ENCODE results near the gene HNRNPUL1. TPM values are rescaled to one million over a fixed set of nuclear protein-coding genes. Genes with fewer than 3 reads are reported as not detected.

The HNRNPUL1 gene
- total and polyA plus RNA-seq, 9 of the 15 experiments (the other 6 are each of a cell fraction or from before 2014, with no cell fraction given) = 7.3 to 211 (median 85.0) TPM

GRCh38 chr19:41324921-41325639, 60.9 kb downstream of the HNRNPUL1 start (continued):
- TF ChIP-seq, protein P1, sequence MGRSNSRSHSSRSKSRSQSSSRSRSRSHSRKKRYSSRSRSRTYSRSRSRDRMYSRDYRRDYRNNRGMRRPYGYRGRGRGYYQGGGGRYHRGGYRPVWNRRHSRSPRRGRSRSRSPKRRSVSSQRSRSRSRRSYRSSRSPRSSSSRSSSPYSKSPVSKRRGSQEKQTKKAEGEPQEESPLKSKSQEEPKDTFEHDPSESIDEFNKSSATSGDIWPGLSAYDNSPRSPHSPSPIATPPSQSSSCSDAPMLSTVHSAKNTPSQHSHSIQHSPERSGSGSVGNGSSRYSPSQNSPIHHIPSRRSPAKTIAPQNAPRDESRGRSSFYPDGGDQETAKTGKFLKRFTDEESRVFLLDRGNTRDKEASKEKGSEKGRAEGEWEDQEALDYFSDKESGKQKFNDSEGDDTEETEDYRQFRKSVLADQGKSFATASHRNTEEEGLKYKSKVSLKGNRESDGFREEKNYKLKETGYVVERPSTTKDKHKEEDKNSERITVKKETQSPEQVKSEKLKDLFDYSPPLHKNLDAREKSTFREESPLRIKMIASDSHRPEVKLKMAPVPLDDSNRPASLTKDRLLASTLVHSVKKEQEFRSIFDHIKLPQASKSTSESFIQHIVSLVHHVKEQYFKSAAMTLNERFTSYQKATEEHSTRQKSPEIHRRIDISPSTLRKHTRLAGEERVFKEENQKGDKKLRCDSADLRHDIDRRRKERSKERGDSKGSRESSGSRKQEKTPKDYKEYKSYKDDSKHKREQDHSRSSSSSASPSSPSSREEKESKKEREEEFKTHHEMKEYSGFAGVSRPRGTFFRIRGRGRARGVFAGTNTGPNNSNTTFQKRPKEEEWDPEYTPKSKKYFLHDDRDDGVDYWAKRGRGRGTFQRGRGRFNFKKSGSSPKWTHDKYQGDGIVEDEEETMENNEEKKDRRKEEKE (IDR thresholded peaks at IDR 0.05; ENCODE audit: borderline replicate concordance in 1 of 2, control insufficient read depth in 1 of 2, low read depth in 2 of 2, low read length in 1 of 2) = no peak
- TF ChIP-seq CEBPZ (IDR thresholded peaks at IDR 0.05; ENCODE audit: borderline replicate concordance, low read depth, low read length) (no peak), HMG20A (CRISPR knock-in tag; conservative IDR thresholded peaks at IDR 0.05) (no peak), SUPT5H (IDR thresholded peaks at IDR 0.05) (peak; percentile 68), SRF (CRISPR knock-in tag; IDR thresholded peaks at IDR 0.05) (0 out of 4 replicates have a peak, but pooled peaks of 1 of the 2 experiments have one; percentile 20), HMGN3 (IDR thresholded peaks at IDR 0.05; ENCODE audit: borderline replicate concordance, extremely low read depth, insufficient read length, low read depth, low read length) (peak; percentile 40), IRF1 (CRISPR knock-in tag; IDR thresholded peaks at IDR 0.05; ENCODE audit: borderline replicate concordance) (no peak), KAT8 (IDR thresholded peaks at IDR 0.05; ENCODE audit: low read depth) (no peak), HDAC6 (IDR thresholded peaks at IDR 0.05; ENCODE audit: low read depth, low read length) (no peak), ZBTB2 (IDR thresholded peaks at IDR 0.05) (0 out of 2 replicates have a peak, but pooled peaks have one; percentile 39)
- TF ChIP-seq, protein P2, sequence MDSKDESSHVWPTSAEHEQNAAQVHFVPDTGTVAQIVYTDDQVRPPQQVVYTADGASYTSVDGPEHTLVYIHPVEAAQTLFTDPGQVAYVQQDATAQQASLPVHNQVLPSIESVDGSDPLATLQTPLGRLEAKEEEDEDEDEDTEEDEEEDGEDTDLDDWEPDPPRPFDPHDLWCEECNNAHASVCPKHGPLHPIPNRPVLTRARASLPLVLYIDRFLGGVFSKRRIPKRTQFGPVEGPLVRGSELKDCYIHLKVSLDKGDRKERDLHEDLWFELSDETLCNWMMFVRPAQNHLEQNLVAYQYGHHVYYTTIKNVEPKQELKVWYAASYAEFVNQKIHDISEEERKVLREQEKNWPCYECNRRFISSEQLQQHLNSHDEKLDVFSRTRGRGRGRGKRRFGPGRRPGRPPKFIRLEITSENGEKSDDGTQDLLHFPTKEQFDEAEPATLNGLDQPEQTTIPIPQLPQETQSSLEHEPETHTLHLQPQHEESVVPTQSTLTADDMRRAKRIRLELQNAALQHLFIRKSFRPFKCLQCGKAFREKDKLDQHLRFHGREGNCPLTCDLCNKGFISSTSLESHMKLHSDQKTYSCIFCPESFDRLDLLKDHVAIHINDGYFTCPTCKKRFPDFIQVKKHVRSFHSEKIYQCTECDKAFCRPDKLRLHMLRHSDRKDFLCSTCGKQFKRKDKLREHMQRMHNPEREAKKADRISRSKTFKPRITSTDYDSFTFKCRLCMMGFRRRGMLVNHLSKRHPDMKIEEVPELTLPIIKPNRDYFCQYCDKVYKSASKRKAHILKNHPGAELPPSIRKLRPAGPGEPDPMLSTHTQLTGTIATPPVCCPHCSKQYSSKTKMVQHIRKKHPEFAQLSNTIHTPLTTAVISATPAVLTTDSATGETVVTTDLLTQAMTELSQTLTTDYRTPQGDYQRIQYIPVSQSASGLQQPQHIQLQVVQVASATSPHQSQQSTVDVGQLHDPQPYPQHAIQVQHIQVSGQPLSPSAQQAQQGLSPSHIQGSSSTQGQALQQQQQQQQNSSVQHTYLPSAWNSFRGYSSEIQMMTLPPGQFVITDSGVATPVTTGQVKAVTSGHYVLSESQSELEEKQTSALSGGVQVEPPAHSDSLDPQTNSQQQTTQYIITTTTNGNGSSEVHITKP (IDR thresholded peaks at IDR 0.05; ENCODE audit: partially characterized antibody) = peak; percentile 50

Data from K562 (cell line).